ENCODE measurements around the gene SARDH.
"Not testable (repeated sequence)": the region's sequence is repeated elsewhere in the genome, so short reads cannot be mapped to it uniquely, and the experiment has no call there.

SARDH gene

GRCh38 chr9:133629221-133630110 lies 108.7 kb downstream of the SARDH start:
- DNase-seq, result no peak
- H3K79me2 ChIP-seq (ENCODE audit: low read length), result no peaks in the 10 kb centered on the region

DNA sequence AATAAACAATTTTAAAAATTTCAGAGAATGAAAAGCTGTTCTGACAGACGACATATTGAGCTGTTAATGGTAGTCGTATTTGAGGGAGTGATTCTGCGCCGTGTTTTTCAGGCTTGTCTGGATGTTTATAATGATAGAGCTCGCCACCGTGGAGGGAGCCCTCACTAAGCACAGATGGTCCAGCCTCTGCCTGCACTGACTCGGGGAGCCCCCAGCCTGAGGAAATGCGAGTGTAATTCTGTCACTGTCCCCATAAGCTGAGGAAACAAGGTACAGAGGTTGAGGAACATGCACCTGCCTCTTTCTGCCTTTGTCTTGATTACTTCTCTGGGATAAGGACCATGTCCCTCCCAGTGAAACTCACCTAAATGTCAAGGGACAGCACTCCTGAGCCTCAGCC lies 109.4 kb downstream of the SARDH start:
- no peaks in the 10 kb centered on the region for H3F3A ChIP-seq (ENCODE audit: insufficient read depth, low read length)
- H3K9me2 ChIP-seq (replicated peaks; ENCODE audit: insufficient read depth, low read length), result no peaks in the 10 kb centered on the region
- no peaks in the 10 kb centered on the region for H3K36me3 ChIP-seq (replicated peaks; ENCODE audit: insufficient read depth, low read length)
- H3K27ac ChIP-seq (ENCODE audit: low read length), result no peak overlapping the region
- no peak overlapping the region for H3K9ac ChIP-seq (ENCODE audit: low read length)
- TF ChIP-seq EZH2phosphoT487 (IDR thresholded peaks at IDR 0.05; ENCODE audit: low read length) (no peak), EZH2 (optimal IDR thresholded peaks at IDR 0.05; ENCODE audit: low read depth, low read length) (no peak)
- TF ChIP-seq, protein P1, sequence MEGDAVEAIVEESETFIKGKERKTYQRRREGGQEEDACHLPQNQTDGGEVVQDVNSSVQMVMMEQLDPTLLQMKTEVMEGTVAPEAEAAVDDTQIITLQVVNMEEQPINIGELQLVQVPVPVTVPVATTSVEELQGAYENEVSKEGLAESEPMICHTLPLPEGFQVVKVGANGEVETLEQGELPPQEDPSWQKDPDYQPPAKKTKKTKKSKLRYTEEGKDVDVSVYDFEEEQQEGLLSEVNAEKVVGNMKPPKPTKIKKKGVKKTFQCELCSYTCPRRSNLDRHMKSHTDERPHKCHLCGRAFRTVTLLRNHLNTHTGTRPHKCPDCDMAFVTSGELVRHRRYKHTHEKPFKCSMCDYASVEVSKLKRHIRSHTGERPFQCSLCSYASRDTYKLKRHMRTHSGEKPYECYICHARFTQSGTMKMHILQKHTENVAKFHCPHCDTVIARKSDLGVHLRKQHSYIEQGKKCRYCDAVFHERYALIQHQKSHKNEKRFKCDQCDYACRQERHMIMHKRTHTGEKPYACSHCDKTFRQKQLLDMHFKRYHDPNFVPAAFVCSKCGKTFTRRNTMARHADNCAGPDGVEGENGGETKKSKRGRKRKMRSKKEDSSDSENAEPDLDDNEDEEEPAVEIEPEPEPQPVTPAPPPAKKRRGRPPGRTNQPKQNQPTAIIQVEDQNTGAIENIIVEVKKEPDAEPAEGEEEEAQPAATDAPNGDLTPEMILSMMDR (IDR thresholded peaks at IDR 0.05; ENCODE audit: low read length), result no peak
- H3K27me3 ChIP-seq (replicated peaks; ENCODE audit: insufficient read depth, low read length), result peaks cover 76% of the 10 kb centered on the region
- no peak overlapping the region for H3K4me2 ChIP-seq (ENCODE audit: low read depth, low read length)
- H3K4me3 ChIP-seq (ENCODE audit: low read length), result no peak overlapping the region
- no peaks in the 10 kb centered on the region for H3K4me1 ChIP-seq (ENCODE audit: low read length)
- H3K79me2 ChIP-seq (ENCODE audit: low read length), result no peaks in the 10 kb centered on the region
- DNase-seq, result no peak
- no peaks in the 10 kb centered on the region for H3K9me3 ChIP-seq (replicated peaks; ENCODE audit: insufficient read depth, low read length)
- H4K20me1 ChIP-seq (ENCODE audit: insufficient read depth, low read length), result no peaks in the 10 kb centered on the region
- no peak overlapping the region for H2AFZ ChIP-seq (ENCODE audit: low read length)

More at GRCh38 chr9:133629221-133630110, 108.7 kb downstream of the SARDH start:
- Histone ChIP-seq H3K9me2 (replicated peaks; ENCODE audit: insufficient read depth, low read length) (no peaks in the 10 kb centered on the region), H3K4me2 (ENCODE audit: low read depth, low read length) (no peak overlapping the region), H3K4me3 (ENCODE audit: low read length) (no peak overlapping the region), H3K4me1 (ENCODE audit: low read length) (no peaks in the 10 kb centered on the region), H2AFZ (ENCODE audit: low read length) (no peak overlapping the region), H3K27me3 (replicated peaks; ENCODE audit: insufficient read depth, low read length) (peaks cover 82% of the 10 kb centered on the region), H3F3A (ENCODE audit: insufficient read depth, low read length) (no peaks in the 10 kb centered on the region), H3K27ac (ENCODE audit: low read length) (no peak overlapping the region), H3K36me3 (replicated peaks; ENCODE audit: insufficient read depth, low read length) (no peaks in the 10 kb centered on the region), H3K9me3 (replicated peaks; ENCODE audit: insufficient read depth, low read length) (no peaks in the 10 kb centered on the region), H3K9ac (ENCODE audit: low read length) (no peak overlapping the region), H4K20me1 (ENCODE audit: insufficient read depth, low read length) (no peaks in the 10 kb centered on the region)
- TF ChIP-seq, protein P1 (IDR thresholded peaks at IDR 0.05; ENCODE audit: low read length), result no peak
- no peak for TF ChIP-seq EZH2 (optimal IDR thresholded peaks at IDR 0.05; ENCODE audit: low read depth, low read length)
- TF ChIP-seq EZH2phosphoT487 (IDR thresholded peaks at IDR 0.05; ENCODE audit: low read length), result no peak

DNA sequence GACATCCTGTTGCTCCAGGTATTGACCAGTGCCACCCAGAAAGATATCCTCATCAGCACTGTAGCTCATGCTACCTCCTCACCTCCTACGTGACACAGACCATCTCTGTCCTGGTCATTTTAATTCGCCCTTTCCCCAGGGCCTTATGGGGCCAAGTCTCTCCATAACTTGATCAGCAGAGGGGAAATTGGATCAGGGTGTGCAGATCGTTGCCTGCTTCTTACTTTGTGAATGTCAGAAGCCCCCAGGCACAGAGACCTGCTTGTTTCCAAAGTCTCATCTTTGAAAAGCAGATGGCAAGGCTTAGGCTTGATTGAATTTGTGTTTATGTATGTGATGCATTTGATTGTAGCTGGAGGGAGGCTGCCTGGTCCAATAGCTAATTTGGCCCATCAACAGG lies 110.8 kb downstream of the SARDH start:
- no peaks in the 10 kb centered on the region for H3K4me1 ChIP-seq (ENCODE audit: low read length)
- no peak for DNase-seq
- no peaks in the 10 kb centered on the region for H3K79me2 ChIP-seq (ENCODE audit: low read length)
- H3K9ac ChIP-seq (ENCODE audit: low read length), result no peak overlapping the region
- no peak overlapping the region for H2AFZ ChIP-seq (ENCODE audit: low read length)
- no peaks in the 10 kb centered on the region for H3K9me3 ChIP-seq (replicated peaks; ENCODE audit: insufficient read depth, low read length)
- H3F3A ChIP-seq (ENCODE audit: insufficient read depth, low read length), result no peaks in the 10 kb centered on the region
- H4K20me1 ChIP-seq (ENCODE audit: insufficient read depth, low read length), result no peaks in the 10 kb centered on the region
- H3K4me2 ChIP-seq (ENCODE audit: low read depth, low read length), result no peak overlapping the region
- H3K9me2 ChIP-seq (replicated peaks; ENCODE audit: insufficient read depth, low read length), result no peaks in the 10 kb centered on the region
- peaks cover 80% of the 10 kb centered on the region for H3K27me3 ChIP-seq (replicated peaks; ENCODE audit: insufficient read depth, low read length)
- TF ChIP-seq EZH2phosphoT487 (IDR thresholded peaks at IDR 0.05; ENCODE audit: low read length) (no peak), EZH2 (optimal IDR thresholded peaks at IDR 0.05; ENCODE audit: low read depth, low read length) (no peak)
- TF ChIP-seq, protein P1 (IDR thresholded peaks at IDR 0.05; ENCODE audit: low read length), result no peak
- no peaks in the 10 kb centered on the region for H3K36me3 ChIP-seq (replicated peaks; ENCODE audit: insufficient read depth, low read length)
- H3K4me3 ChIP-seq (ENCODE audit: low read length), result no peak overlapping the region
- no peak overlapping the region for H3K27ac ChIP-seq (ENCODE audit: low read length)

DNA sequence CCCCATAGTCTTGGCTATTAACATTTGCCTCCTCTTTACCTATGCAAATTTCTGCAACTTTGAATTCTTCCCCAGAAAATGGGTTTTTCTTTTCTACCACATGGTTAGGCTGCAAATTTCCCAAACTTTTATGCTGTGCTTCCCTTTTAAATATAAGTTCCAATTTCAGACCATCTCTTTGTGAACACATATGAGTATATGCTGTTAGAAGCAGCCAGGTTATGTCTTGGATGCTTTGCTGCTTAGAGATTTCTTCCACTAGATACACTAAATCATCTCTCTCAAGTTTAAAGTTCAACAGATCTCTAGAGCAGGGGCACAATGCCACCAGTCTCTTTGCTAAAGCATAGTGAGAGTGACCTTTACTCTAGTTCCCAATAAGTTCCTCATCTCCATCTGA lies 112.1 kb downstream of the SARDH start:
- not testable (repeated sequence) for H3K36me3 ChIP-seq (replicated peaks; ENCODE audit: insufficient read depth, low read length); H3K4me3 ChIP-seq (ENCODE audit: low read length); H3K4me2 ChIP-seq (ENCODE audit: low read depth, low read length); H2AFZ ChIP-seq (ENCODE audit: low read length); H3K4me1 ChIP-seq (ENCODE audit: low read length); H3K9me3 ChIP-seq (replicated peaks; ENCODE audit: insufficient read depth, low read length); DNase-seq; H4K20me1 ChIP-seq (ENCODE audit: insufficient read depth, low read length); H3K9me2 ChIP-seq (replicated peaks; ENCODE audit: insufficient read depth, low read length); H3K79me2 ChIP-seq (ENCODE audit: low read length); H3F3A ChIP-seq (ENCODE audit: insufficient read depth, low read length); H3K9ac ChIP-seq (ENCODE audit: low read length); H3K27ac ChIP-seq (ENCODE audit: low read length)
- H3K27me3 ChIP-seq (replicated peaks; ENCODE audit: insufficient read depth, low read length), result peaks cover 85% of the 10 kb centered on the region
